Mesenchymal stem cell (in vitro differentiated cells and primary cell): ENCODE data around the gene KAT6B. TPM values are rescaled to one million over a fixed set of nuclear protein-coding genes. Genes with fewer than 3 reads are reported as not detected.
"Not testable (repeated sequence)": the region's sequence is repeated elsewhere in the genome, so short reads cannot be mapped to it uniquely, and the experiment has no call there.

Source experiments
- DNase-seq: peaks from one replicate; pipeline ENCODE4 v3.0.0-alpha.2; 2013
- H2AFZ ChIP-seq: one replicate; pipeline ENCODE4 v1.6.1; 2013; ENCODE audit warnings: low read depth, mild to moderate bottlenecking, control low read depth, inconsistent platforms, low read length, moderate library complexity
- H2AK5ac ChIP-seq: 2 replicates; pipeline ENCODE4 v1.6.1; 2013; ENCODE audit warnings: low read length, moderate library complexity, mild to moderate bottlenecking, inconsistent platforms; ENCODE audit not compliant: severe bottlenecking
- H2BK120ac ChIP-seq: one replicate; pipeline ENCODE4 v1.6.1; 2013; ENCODE audit warnings: low read depth, mild to moderate bottlenecking, inconsistent platforms, low read length, moderate library complexity
- H2BK12ac ChIP-seq, 2 experiments: one replicate each; pipeline ENCODE4 v1.6.1; 2013; ENCODE audit warnings: inconsistent platforms in 2 of 2, low read length in 2 of 2, mild to moderate bottlenecking in 2 of 2, moderate library complexity in 2 of 2, control low read depth in 1 of 2
- H2BK15ac ChIP-seq: one replicate; pipeline ENCODE4 v1.6.1; 2013; ENCODE audit warnings: mild to moderate bottlenecking, low read depth, inconsistent platforms; ENCODE audit not compliant: poor library complexity, severe bottlenecking
- H2BK5ac ChIP-seq: 2 replicates; pipeline ENCODE4 v1.6.1; 2013; ENCODE audit warnings: low read depth, mild to moderate bottlenecking, low read length, control low read depth, inconsistent platforms; ENCODE audit not compliant: poor library complexity, severe bottlenecking
- H3K14ac ChIP-seq, 2 experiments: one replicate each; pipeline ENCODE4 v1.6.1; 2013; ENCODE audit warnings: inconsistent platforms in 2 of 2, low read length in 2 of 2, control low read depth in 1 of 2, mild to moderate bottlenecking in 1 of 2, moderate library complexity in 1 of 2
- H3K18ac ChIP-seq, 2 experiments: one replicate each; pipeline ENCODE4 v1.6.1; 2013; ENCODE audit warnings: inconsistent platforms in 2 of 2, low read length in 2 of 2, control low read depth in 1 of 2, low read depth in 1 of 2, mild to moderate bottlenecking in 1 of 2
- H3K23ac ChIP-seq, 2 experiments: one replicate each; pipeline ENCODE4 v1.6.1; 2013; ENCODE audit warnings: inconsistent platforms in 2 of 2, low read length in 2 of 2, mild to moderate bottlenecking in 2 of 2, moderate library complexity in 2 of 2, control low read depth in 1 of 2
- H3K27ac ChIP-seq: 2 replicates; pipeline ENCODE4 v1.5.1; 2013; ENCODE audit warnings: mild to moderate bottlenecking, moderate library complexity, low read length, control low read depth, inconsistent platforms; ENCODE audit not compliant: poor library complexity, severe bottlenecking
- H3K27me3 ChIP-seq, 2 experiments: 2 replicates each; pipeline versions ENCODE4 v1.6.1 to v1.7.0; 2013; ENCODE audit warnings: low read length in 2 of 2, mild to moderate bottlenecking in 2 of 2, moderate library complexity in 2 of 2, control low read depth in 1 of 2, inconsistent platforms in 1 of 2; ENCODE audit not compliant: control insufficient read depth in 1 of 2, insufficient read depth in 1 of 2
- H3K36me3 ChIP-seq, 2 experiments: 2 replicates each; pipeline versions ENCODE4 v1.6.1 to v1.7.0; 2013; ENCODE audit warnings: low read length in 2 of 2, control low read depth in 1 of 2, inconsistent platforms in 1 of 2, low read depth in 1 of 2, mild to moderate bottlenecking in 1 of 2; ENCODE audit not compliant: insufficient read depth in 2 of 2, control insufficient read depth in 1 of 2
- H3K4ac ChIP-seq, 2 experiments: one replicate each; pipeline ENCODE4 v1.6.1; 2013; ENCODE audit warnings: inconsistent platforms in 2 of 2, low read length in 2 of 2, mild to moderate bottlenecking in 2 of 2, moderate library complexity in 2 of 2, control low read depth in 1 of 2, low read depth in 1 of 2
- H3K4me1 ChIP-seq: 2 replicates; pipeline ENCODE4 v1.6.1; 2013; ENCODE audit warnings: low read depth, low read length, control low read depth; ENCODE audit not compliant: control insufficient read depth, insufficient read depth
- H3K4me2 ChIP-seq: 2 replicates; pipeline ENCODE4 v1.6.1; 2013; ENCODE audit warnings: low read length, mild to moderate bottlenecking, inconsistent platforms; ENCODE audit not compliant: poor library complexity, severe bottlenecking
- H3K4me3 ChIP-seq, 2 experiments: 2 replicates each; pipeline versions ENCODE4 v1.5.1 to v1.7.0; 2013; ENCODE audit warnings: low read length in 2 of 2, mild to moderate bottlenecking in 2 of 2, control low read depth in 1 of 2, low read depth in 1 of 2; ENCODE audit not compliant: insufficient read depth in 1 of 2
- H3K79me1 ChIP-seq: replicated peaks from 2 replicates; pipeline ENCODE4 v1.6.1; 2013; ENCODE audit warnings: mild to moderate bottlenecking, control low read depth, low read length, inconsistent platforms; ENCODE audit not compliant: poor library complexity, severe bottlenecking
- H3K9ac ChIP-seq: 2 replicates; pipeline ENCODE4 v1.7.0; 2013; ENCODE audit warnings: mild to moderate bottlenecking, low read length, moderate library complexity
- H3K9me3 ChIP-seq: 2 replicates; pipeline ENCODE4 v1.7.0; 2013; ENCODE audit warnings: mild to moderate bottlenecking, low read length; ENCODE audit not compliant: control insufficient read depth
- H4K8ac ChIP-seq: one replicate; pipeline ENCODE4 v1.6.1; 2013; ENCODE audit warnings: inconsistent platforms, mild to moderate bottlenecking, low read length, moderate library complexity
- H4K91ac ChIP-seq: one replicate; pipeline ENCODE4 v1.6.1; 2013; ENCODE audit warnings: mild to moderate bottlenecking, low read length, inconsistent platforms
- WGBS: methylation state at CpG from one replicate; pipeline ENCODE4 v1.1.7; 2013; ENCODE audit warnings: mixed read lengths; 5-methylcytosine and 5-hydroxymethylcytosine counted together
- polyA plus RNA-seq, 2 experiments: library from polyadenylated mRNA; stranded (reverse); fragments of 200-250 nt; gene quantifications; one replicate each; pipeline ENCODE4 v1.2.3, GENCODE V29; 2013

Gene KAT6B
- polyA plus RNA-seq (2013, experiment 1 of 2): 9.1 TPM
- polyA plus RNA-seq (2013, experiment 2 of 2): 9.0 TPM

DNA sequence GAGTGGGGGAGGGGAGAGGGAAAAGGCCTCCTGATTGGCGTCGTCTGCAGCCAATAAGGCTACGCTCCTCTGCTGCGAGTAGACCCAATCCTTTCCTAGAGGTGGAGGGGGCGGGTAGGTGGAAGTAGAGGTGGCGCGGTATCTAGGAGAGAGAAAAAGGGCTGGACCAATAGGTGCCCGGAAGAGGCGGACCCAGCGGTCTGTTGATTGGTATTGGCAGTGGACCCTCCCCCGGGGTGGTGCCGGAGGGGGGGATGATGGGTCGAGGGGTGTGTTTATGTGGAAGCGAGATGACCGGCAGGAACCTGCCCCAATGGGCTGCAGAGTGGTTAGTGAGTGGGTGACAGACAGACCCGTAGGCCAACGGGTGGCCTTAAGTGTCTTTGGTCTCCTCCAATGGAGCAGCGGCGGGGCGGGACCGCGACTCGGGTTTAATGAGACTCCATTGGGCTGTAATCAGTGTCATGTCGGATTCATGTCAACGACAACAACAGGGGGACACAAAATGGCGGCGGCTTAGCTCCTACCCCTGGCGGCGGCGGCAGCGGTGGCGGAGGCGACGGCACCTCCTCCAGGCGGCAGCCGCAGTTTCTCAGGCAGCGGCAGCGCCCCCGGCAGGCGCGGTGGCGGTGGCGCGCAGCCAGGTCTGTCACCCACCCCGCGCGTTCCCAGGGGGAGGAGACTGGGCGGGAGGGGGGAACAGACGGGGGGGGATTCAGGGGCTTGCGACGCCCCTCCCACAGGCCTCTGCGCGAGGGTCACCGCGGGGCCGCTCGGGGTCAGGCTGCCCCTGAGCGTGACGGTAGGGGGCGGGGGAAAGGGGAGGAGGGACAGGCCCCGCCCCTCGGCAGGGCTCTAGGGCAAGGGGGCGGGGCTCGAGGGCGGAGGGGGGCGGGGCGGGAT, at the start of gene KAT6B:
TSS of gene KAT6B (plus strand) at position 459 of the 903 bp plus-strand sequence. CDS start 16,258 bp downstream, outside the sequence.
- H2BK15ac ChIP-seq: peak within 1 kb of the TSS; percentile 100
- peak within 1 kb of the TSS in 1 of 2 experiments; percentile 100 for H3K23ac ChIP-seq
- no peaks in the 10 kb centered on the region for H3K9me3 ChIP-seq
- peak within 1 kb of the TSS; percentile 84 to 86 for H2BK12ac ChIP-seq
- peak within 1 kb of the TSS; percentile 96 for H2AFZ ChIP-seq
- peaks cover 10% of the 10 kb centered on the region for H3K4me1 ChIP-seq
- peak within 1 kb of the TSS; percentile 99 to 100 for H3K4ac ChIP-seq
- H3K4me2 ChIP-seq: peak within 1 kb of the TSS; percentile 82
- no peaks in the 10 kb centered on the region for H3K27me3 ChIP-seq
- H3K9ac ChIP-seq: peak within 1 kb of the TSS; percentile 88
- H3K18ac ChIP-seq: peak within 1 kb of the TSS; percentile 100
- H4K8ac ChIP-seq: peak within 1 kb of the TSS; percentile 99
- peak within 1 kb of the TSS; percentile 95 for H2BK120ac ChIP-seq
- peaks cover 10% of the 10 kb centered on the region for H3K79me1 ChIP-seq
- H3K14ac ChIP-seq: peak within 1 kb of the TSS; percentile 57 to 99
- H4K91ac ChIP-seq: peak within 1 kb of the TSS; percentile 99
- under 1% methylated on average over 43 of the region's 67 CpGs for WGBS
- peaks cover 0 to 5% of the 10 kb centered on the region in 2 experiments for H3K36me3 ChIP-seq
- H2AK5ac ChIP-seq: no peak within 1 kb of the TSS
- peak within 1 kb of the TSS; percentile 99 for H2BK5ac ChIP-seq
- peak within 1 kb of the TSS; percentile 90 to 100 for H3K4me3 ChIP-seq
- peak within 1 kb of the TSS; percentile 54 for H3K27ac ChIP-seq
- DNase-seq: peak; percentile 100

DNA sequence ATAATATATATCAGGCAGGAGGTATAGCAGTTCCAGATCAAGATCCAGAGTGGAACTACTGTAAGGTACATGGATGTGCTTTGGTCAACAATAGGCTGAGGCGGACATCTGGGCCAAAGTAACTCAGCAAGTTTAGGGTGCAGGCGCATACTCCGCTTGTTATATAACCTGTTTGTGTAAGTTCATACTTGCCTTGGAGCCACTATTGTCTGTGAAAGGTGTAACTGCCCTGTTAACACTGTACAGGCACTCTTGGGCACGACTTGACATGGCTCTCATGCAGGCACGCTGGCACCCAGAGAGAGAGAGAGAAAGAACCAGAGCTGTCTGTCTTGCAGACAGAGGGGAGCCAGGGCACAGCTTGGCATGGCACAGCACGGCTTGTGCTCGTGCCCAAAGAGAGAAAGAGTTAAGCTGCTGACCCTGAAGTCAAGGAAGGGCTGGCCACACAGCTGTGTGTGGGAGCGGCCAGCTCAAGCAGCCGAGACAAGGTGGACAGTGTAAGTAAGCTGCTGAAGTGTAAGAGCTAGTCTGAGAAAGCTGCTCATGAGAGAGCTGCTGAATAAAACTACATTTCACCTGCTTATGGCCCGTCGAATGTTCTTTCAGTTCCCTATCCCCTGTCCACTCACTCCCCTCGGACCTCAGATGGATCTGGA, 47.8 kb upstream of the KAT6B start:
- Histone ChIP-seq H2AK5ac (no peak overlapping the region), H3K4ac (no peak overlapping the region), H3K4me1 (no peaks in the 10 kb centered on the region), H3K27me3 (peaks cover 0 to 3% of the 10 kb centered on the region in 2 experiments), H3K4me3 (no peak overlapping the region), H3K18ac (no peak overlapping the region), H3K9me3 (peaks cover 5% of the 10 kb centered on the region), H3K27ac (no peak overlapping the region), H3K23ac (no peak overlapping the region), H3K79me1 (no peaks in the 10 kb centered on the region), H3K14ac (no peak overlapping the region), H3K36me3 (no peaks in the 10 kb centered on the region), H4K8ac (no peak overlapping the region), H2BK15ac (no peak overlapping the region), H2BK120ac (no peak overlapping the region), H2AFZ (no peak overlapping the region), H3K4me2 (no peak overlapping the region), H2BK12ac (no peak overlapping the region), H4K91ac (no peak overlapping the region), H3K9ac (no peak overlapping the region), H2BK5ac (no peak overlapping the region)
- WGBS: 92% methylated on average over 11 of the region's 12 CpGs
- DNase-seq: no peak

DNA sequence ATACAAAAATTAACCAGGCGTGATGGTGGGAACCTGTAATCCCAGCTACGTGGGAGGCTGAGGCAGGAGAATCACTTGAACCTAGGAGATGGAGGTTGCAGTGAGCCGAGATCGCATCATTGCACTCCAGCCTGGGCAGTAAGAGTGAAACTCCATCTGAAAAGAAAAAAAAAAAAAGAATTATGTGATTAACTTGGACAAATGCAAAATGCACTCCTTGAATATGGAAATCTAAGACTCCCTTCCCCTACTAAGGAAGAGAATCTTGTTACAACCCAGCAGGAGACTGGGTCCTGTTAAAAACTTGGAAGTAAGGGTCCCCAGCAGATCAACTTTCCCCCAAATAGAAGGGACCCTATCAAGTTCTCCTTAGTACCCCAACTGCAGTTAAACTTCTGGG, 44.5 kb upstream of the KAT6B start:
- not testable (repeated sequence) for H3K79me1 ChIP-seq, H3K4me1 ChIP-seq, H3K4ac ChIP-seq, H2BK12ac ChIP-seq, H3K27ac ChIP-seq, H3K4me3 ChIP-seq, H3K18ac ChIP-seq, H4K8ac ChIP-seq, H3K9me3 ChIP-seq, H2BK5ac ChIP-seq, H2BK15ac ChIP-seq, H3K27me3 ChIP-seq, DNase-seq, H2AFZ ChIP-seq, H2AK5ac ChIP-seq, H3K36me3 ChIP-seq, H3K14ac ChIP-seq, H4K91ac ChIP-seq, H2BK120ac ChIP-seq, H3K23ac ChIP-seq, H3K9ac ChIP-seq, H3K4me2 ChIP-seq
- 81% methylated on average over 2 of the region's 4 CpGs for WGBS

DNA sequence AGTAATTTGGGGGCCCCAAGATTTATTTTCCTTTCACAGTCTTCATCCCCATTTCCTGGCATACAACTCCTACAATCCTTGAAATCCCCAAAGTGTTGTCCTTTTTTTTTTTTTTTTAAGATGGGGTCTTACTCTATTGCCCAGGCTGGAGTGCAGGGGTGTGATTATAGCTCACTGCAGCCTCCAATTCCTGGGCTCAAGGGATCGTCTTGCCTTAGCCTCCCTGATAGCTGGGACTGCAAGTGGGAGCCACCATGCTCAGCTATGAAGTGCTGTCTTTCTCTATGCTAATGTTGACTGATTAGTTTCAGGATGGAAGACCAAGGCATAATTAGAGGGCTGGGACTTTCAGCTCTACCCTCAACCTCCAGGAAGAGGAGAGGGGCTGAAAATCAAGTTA, 41.9 kb upstream of the KAT6B start:
- Histone ChIP-seq H3K4me2 (no peak overlapping the region), H2AFZ (no peak overlapping the region), H3K4me3 (no peak overlapping the region), H2AK5ac (no peak overlapping the region), H3K14ac (no peak overlapping the region), H3K27ac (no peak overlapping the region), H4K8ac (no peak overlapping the region), H3K18ac (no peak overlapping the region), H2BK12ac (no peak overlapping the region), H3K4me1 (no peaks in the 10 kb centered on the region), H3K36me3 (no peaks in the 10 kb centered on the region), H3K9ac (no peak overlapping the region), H3K9me3 (no peaks in the 10 kb centered on the region), H2BK120ac (no peak overlapping the region), H2BK15ac (no peak overlapping the region), H3K27me3 (no peaks in the 10 kb centered on the region), H3K79me1 (no peaks in the 10 kb centered on the region), H3K4ac (no peak overlapping the region), H3K23ac (no peak overlapping the region), H4K91ac (no peak overlapping the region), H2BK5ac (no peak overlapping the region)
- WGBS: 59% methylated on average over 1 of the region's 1 CpG
- DNase-seq: no peak
